OCI-LY3 (cell line): ENCODE results near the gene KIFAP3.

Experiments used
- H2AFZ ChIP-seq: fragments of 200-600, 300-600 bp; shearing (Covaris generic); 2 replicates; pipeline ENCODE4 v1.6.0; 2014; ENCODE audit warnings: antibody characterized with exemption, low read depth, low read length
- H3K27ac ChIP-seq: fragments of 200-600, 300-600 bp; sonication (generic); 2 replicates; pipeline ENCODE4 v1.5.1; 2014; ENCODE audit warnings: mild to moderate bottlenecking, low read length, moderate library complexity, mixed read lengths
- H3K27me3 ChIP-seq: fragments of 200-600, 300-600 bp; sonication (generic); 2 replicates; pipeline ENCODE4 v1.6.1; 2014; ENCODE audit warnings: low read depth, low read length, mixed read lengths
- H3K36me3 ChIP-seq: fragments of 200-600, 300-600 bp; sonication (generic); replicated peaks from 2 replicates; pipeline ENCODE3; 2014; ENCODE audit warnings: low read depth, low read length, mixed read lengths
- H3K4me1 ChIP-seq: fragments of 300-600, 200-600 bp; sonication (generic); 2 replicates; pipeline ENCODE4 v1.6.1; 2014; ENCODE audit warnings: low read length, mixed read lengths
- H3K4me2 ChIP-seq: fragments of 200-600, 300-600 bp; sonication (generic); 2 replicates; pipeline ENCODE4 v1.6.1; 2014; ENCODE audit warnings: low read length, mixed read lengths
- H3K4me3 ChIP-seq: fragments of 300-600, 200-600 bp; sonication (generic); 2 replicates; pipeline ENCODE4 v1.5.1; 2014; ENCODE audit warnings: antibody characterized with exemption, mild to moderate bottlenecking, low read length, moderate library complexity
- H3K79me2 ChIP-seq: fragments of 300-600, 200-600 bp; shearing (Covaris generic); 2 replicates; pipeline ENCODE4 v1.6.1; 2014; ENCODE audit warnings: mild to moderate bottlenecking, low read length, mixed read lengths
- H3K9ac ChIP-seq: fragments of 300-600, 200-600 bp; shearing (Covaris generic); 2 replicates; pipeline ENCODE4 v1.6.0; 2014; ENCODE audit warnings: mild to moderate bottlenecking, low read length, moderate library complexity
- H3K9me3 ChIP-seq: fragments of 200-600, 300-600 bp; shearing (Covaris generic); 2 replicates; pipeline ENCODE4 v1.6.1; 2014; ENCODE audit warnings: low read length, mixed read lengths; ENCODE audit not compliant: insufficient read depth
- H4K20me1 ChIP-seq: fragments of 200-600, 300-600 bp; sonication (generic); 2 replicates; pipeline ENCODE4 v1.6.1; 2016; ENCODE audit warnings: low read length, mixed read lengths; ENCODE audit not compliant: insufficient read depth
- CTCF ChIP-seq: fragments of 200-600, 300-600 bp; sonication (generic); IDR thresholded peaks from 2 replicates; pipeline ENCODE4 v1.5.1; 2014; ENCODE audit warnings: antibody characterized with exemption, low read length, low read depth
- EZH2phosphoT487 ChIP-seq: fragments of 200-600 bp; shearing (Covaris generic); IDR thresholded peaks from 2 replicates; pipeline ENCODE4 v1.6.1; 2018; ENCODE audit warnings: antibody characterized with exemption, mixed run types, low read depth

KIFAP3 gene

DNA sequence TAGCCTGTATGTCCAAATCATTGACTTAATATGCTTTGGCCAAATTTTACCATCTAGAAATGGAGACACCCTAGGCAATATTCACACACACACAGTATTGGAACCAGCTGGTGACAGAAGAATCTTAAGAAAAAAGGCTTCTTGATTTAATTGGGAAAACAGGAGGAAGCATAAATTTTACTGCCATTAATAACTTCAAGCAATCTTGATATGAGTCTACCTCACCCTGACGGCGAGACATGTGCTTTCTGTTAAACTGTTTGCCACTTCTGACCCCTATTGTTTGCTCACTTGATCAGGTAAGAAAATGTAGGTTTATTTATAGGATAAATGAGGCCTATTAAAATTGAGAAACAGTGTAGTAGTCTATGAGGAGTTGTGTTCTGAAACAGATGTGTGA is 73.2 kb downstream of the KIFAP3 start:
- Histone ChIP-seq H3K36me3 (no peaks in the 10 kb centered on the region), H3K9me3 (no peaks in the 10 kb centered on the region), H3K79me2 (no peaks in the 10 kb centered on the region), H3K9ac (no peak overlapping the region), H2AFZ (no peak overlapping the region), H3K4me3 (no peak overlapping the region), H3K4me2 (no peak overlapping the region), H4K20me1 (no peaks in the 10 kb centered on the region), H3K27ac (no peak overlapping the region), H3K4me1 (no peaks in the 10 kb centered on the region), H3K27me3 (no peaks in the 10 kb centered on the region)
- TF ChIP-seq EZH2phosphoT487 (no peak), CTCF (no peak)

DNA sequence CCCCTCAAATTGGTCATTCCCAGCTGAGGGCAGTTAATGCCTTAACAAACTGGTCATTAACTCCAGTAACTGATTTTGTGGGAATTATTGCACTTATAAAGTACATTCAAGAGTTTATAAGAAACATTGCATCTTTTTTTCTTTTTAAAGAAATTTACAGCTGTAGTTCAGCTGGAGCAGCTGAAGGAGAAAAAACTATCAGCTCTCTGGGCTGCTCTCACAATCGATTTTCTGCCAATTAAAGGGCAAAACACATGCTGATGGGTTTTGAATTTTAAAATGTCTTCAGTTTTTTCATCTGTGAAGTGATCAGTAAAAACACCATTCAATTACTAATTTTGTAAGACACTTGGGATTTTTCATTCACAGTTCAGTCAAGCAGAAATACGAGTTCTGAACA is 74.7 kb downstream of the KIFAP3 start:
- H3K4me2 ChIP-seq, result no peak overlapping the region

DNA sequence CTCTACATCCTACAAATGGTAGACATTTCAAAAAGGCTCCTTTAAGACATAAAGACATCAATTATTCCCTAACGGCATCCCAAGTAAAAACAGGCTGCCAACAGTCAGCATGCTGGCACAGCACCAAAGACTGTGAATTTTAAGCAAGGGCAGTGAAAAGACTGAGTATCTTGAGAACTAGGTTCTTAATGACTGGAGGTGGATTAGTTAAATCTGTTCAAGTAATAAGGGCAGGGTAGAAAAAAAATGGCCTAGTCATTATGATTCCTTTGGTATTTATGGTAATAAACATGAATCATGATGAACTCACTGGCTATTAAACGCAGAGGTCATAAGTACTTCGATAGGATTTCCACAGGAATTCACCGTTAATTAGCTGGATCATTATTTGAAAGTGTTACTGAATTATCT is 75.2 kb downstream of the KIFAP3 start:
- Histone ChIP-seq H3K27ac (no peak overlapping the region), H3K4me1 (no peaks in the 10 kb centered on the region), H3K9ac (no peak overlapping the region), H2AFZ (no peak overlapping the region), H3K9me3 (no peaks in the 10 kb centered on the region), H3K36me3 (no peaks in the 10 kb centered on the region), H4K20me1 (no peaks in the 10 kb centered on the region), H3K4me2 (no peak overlapping the region), H3K27me3 (no peaks in the 10 kb centered on the region), H3K79me2 (no peaks in the 10 kb centered on the region), H3K4me3 (no peak overlapping the region)
- TF ChIP-seq CTCF, result no peak

More for the DNA sequence above, 74.7 kb downstream of the KIFAP3 start:
- Histone ChIP-seq H3K4me1 (no peaks in the 10 kb centered on the region), H3K27me3 (no peaks in the 10 kb centered on the region), H3K79me2 (no peaks in the 10 kb centered on the region), H3K4me3 (no peak overlapping the region), H3K27ac (no peak overlapping the region), H3K36me3 (no peaks in the 10 kb centered on the region), H4K20me1 (no peaks in the 10 kb centered on the region), H3K9me3 (no peaks in the 10 kb centered on the region), H3K9ac (no peak overlapping the region), H2AFZ (no peak overlapping the region)
- no peak for TF ChIP-seq EZH2phosphoT487
- TF ChIP-seq CTCF, result no peak

- Histone ChIP-seq H4K20me1 (no peaks in the 10 kb centered on the region), H3K36me3 (no peaks in the 10 kb centered on the region), H3K9ac (no peak overlapping the region), H3K4me3 (no peak overlapping the region), H3K79me2 (no peaks in the 10 kb centered on the region), H3K9me3 (no peaks in the 10 kb centered on the region), H3K27me3 (no peaks in the 10 kb centered on the region), H3K27ac (no peak overlapping the region), H2AFZ (no peak overlapping the region), H3K4me2 (no peak overlapping the region), H3K4me1 (no peaks in the 10 kb centered on the region)
- TF ChIP-seq EZH2phosphoT487 (no peak), CTCF (no peak)
These were observed 78.5 kb downstream of the KIFAP3 start for GRCh38 chr1:169995993-169996392.
